ENCODE results near the gene RCE1.
A peak's percentile ranks its signal among the peaks of the same experiment; 100 is the strongest.

The RCE1 gene

GRCh38 chr11:66851239-66851596 is 8.0 kb downstream of the RCE1 start:
- no peak overlapping the region for H3K9ac ChIP-seq (ENCODE audit: low read depth in 1 of 2, low read length in 2 of 2)
- peaks cover 6% of the 10 kb centered on the region in 2 donors for H3K4me1 ChIP-seq (ENCODE audit: control insufficient read depth in 2 of 2, insufficient read depth in 2 of 2, low read length in 2 of 2)
- H3K4me3 ChIP-seq (ENCODE audit: low read length in 2 of 2), result no peak overlapping the region
- H3K36me3 ChIP-seq (ENCODE audit: control insufficient read depth in 2 of 2, insufficient read depth in 2 of 2, low read length in 2 of 2), result peaks cover 6 to 16% of the 10 kb centered on the region in 2 donors
- no peaks in the 10 kb centered on the region for H3K9me3 ChIP-seq (ENCODE audit: control insufficient read depth in 2 of 2, low read length in 2 of 2)
- no peak overlapping the region for H3K27ac ChIP-seq (ENCODE audit: low read depth in 2 of 2, low read length in 2 of 2)
- no peaks in the 10 kb centered on the region for H3K27me3 ChIP-seq (ENCODE audit: control insufficient read depth in 2 of 2, insufficient read depth in 2 of 2, low read length in 2 of 2)

GRCh38 chr11:66851698-66852465 is 8.6 kb downstream of the RCE1 start:
- no peaks in the 10 kb centered on the region for H3K27me3 ChIP-seq (ENCODE audit: control insufficient read depth in 2 of 2, insufficient read depth in 2 of 2, low read length in 2 of 2)

GRCh38 chr11:66852466-66853241 is 9.4 kb downstream of the RCE1 start:
- Histone ChIP-seq H3K36me3 (ENCODE audit: control insufficient read depth in 2 of 2, insufficient read depth in 2 of 2, low read length in 2 of 2) (peaks cover 3 to 6% of the 10 kb centered on the region in 2 donors), H3K4me1 (ENCODE audit: control insufficient read depth in 2 of 2, insufficient read depth in 2 of 2, low read length in 2 of 2) (peaks cover 6 to 11% of the 10 kb centered on the region in 2 donors), H3K4me3 (ENCODE audit: low read length in 2 of 2) (no peak overlapping the region), H3K27me3 (ENCODE audit: control insufficient read depth in 2 of 2, insufficient read depth in 2 of 2, low read length in 2 of 2) (no peaks in the 10 kb centered on the region), H3K27ac (ENCODE audit: low read depth in 2 of 2, low read length in 2 of 2) (no peak overlapping the region), H3K9me3 (ENCODE audit: control insufficient read depth in 2 of 2, low read length in 2 of 2) (no peaks in the 10 kb centered on the region), H3K9ac (ENCODE audit: low read depth in 1 of 2, low read length in 2 of 2) (no peak overlapping the region)

More at GRCh38 chr11:66851698-66852465, 8.6 kb downstream of the RCE1 start:
- Histone ChIP-seq H3K4me1 (ENCODE audit: control insufficient read depth in 2 of 2, insufficient read depth in 2 of 2, low read length in 2 of 2) (peaks cover 6% of the 10 kb centered on the region in 2 donors), H3K36me3 (ENCODE audit: control insufficient read depth in 2 of 2, insufficient read depth in 2 of 2, low read length in 2 of 2) (peaks cover 6 to 11% of the 10 kb centered on the region in 2 donors), H3K27ac (ENCODE audit: low read depth in 2 of 2, low read length in 2 of 2) (no peak overlapping the region), H3K4me3 (ENCODE audit: low read length in 2 of 2) (no peak overlapping the region), H3K9me3 (ENCODE audit: control insufficient read depth in 2 of 2, low read length in 2 of 2) (no peaks in the 10 kb centered on the region), H3K9ac (ENCODE audit: low read depth in 1 of 2, low read length in 2 of 2) (no peak overlapping the region)

- H3K36me3 ChIP-seq (ENCODE audit: control insufficient read depth in 2 of 2, insufficient read depth in 2 of 2, low read length in 2 of 2), result peaks cover 0 to under 1% of the 10 kb centered on the region in 2 donors
- no peaks in the 10 kb centered on the region for H3K9me3 ChIP-seq (ENCODE audit: control insufficient read depth in 2 of 2, low read length in 2 of 2)
- no peak overlapping the region for H3K4me3 ChIP-seq (ENCODE audit: low read length in 2 of 2)
- H3K9ac ChIP-seq (ENCODE audit: low read depth in 1 of 2, low read length in 2 of 2), result no peak overlapping the region
- H3K27me3 ChIP-seq (ENCODE audit: control insufficient read depth in 2 of 2, insufficient read depth in 2 of 2, low read length in 2 of 2), result no peaks in the 10 kb centered on the region
- no peak overlapping the region for H3K27ac ChIP-seq (ENCODE audit: low read depth in 2 of 2, low read length in 2 of 2)
- H3K4me1 ChIP-seq (ENCODE audit: control insufficient read depth in 2 of 2, insufficient read depth in 2 of 2, low read length in 2 of 2), result peaks cover 6 to 12% of the 10 kb centered on the region in 2 donors
Measured at GRCh38 chr11:66853242-66854229, 10.3 kb downstream of the RCE1 start.

GRCh38 chr11:66854231-66854661 is 11.0 kb downstream of the RCE1 start:
- Histone ChIP-seq H3K27ac (ENCODE audit: low read depth in 2 of 2, low read length in 2 of 2) (no peak overlapping the region), H3K9ac (ENCODE audit: low read depth in 1 of 2, low read length in 2 of 2) (no peak overlapping the region), H3K36me3 (ENCODE audit: control insufficient read depth in 2 of 2, insufficient read depth in 2 of 2, low read length in 2 of 2) (no peaks in the 10 kb centered on the region), H3K4me3 (ENCODE audit: low read length in 2 of 2) (no peak overlapping the region), H3K27me3 (ENCODE audit: control insufficient read depth in 2 of 2, insufficient read depth in 2 of 2, low read length in 2 of 2) (no peaks in the 10 kb centered on the region), H3K4me1 (ENCODE audit: control insufficient read depth in 2 of 2, insufficient read depth in 2 of 2, low read length in 2 of 2) (peaks cover 6 to 13% of the 10 kb centered on the region in 2 donors), H3K9me3 (ENCODE audit: control insufficient read depth in 2 of 2, low read length in 2 of 2) (no peaks in the 10 kb centered on the region)

- Histone ChIP-seq H3K4me1 (ENCODE audit: control insufficient read depth in 2 of 2, insufficient read depth in 2 of 2, low read length in 2 of 2) (peaks cover 6 to 17% of the 10 kb centered on the region in 2 donors), H3K4me3 (ENCODE audit: low read length in 2 of 2) (no peak overlapping the region), H3K27me3 (ENCODE audit: control insufficient read depth in 2 of 2, insufficient read depth in 2 of 2, low read length in 2 of 2) (no peaks in the 10 kb centered on the region), H3K9me3 (ENCODE audit: control insufficient read depth in 2 of 2, low read length in 2 of 2) (no peaks in the 10 kb centered on the region), H3K27ac (ENCODE audit: low read depth in 2 of 2, low read length in 2 of 2) (no peak overlapping the region), H3K9ac (ENCODE audit: low read depth in 1 of 2, low read length in 2 of 2) (no peak overlapping the region), H3K36me3 (ENCODE audit: control insufficient read depth in 2 of 2, insufficient read depth in 2 of 2, low read length in 2 of 2) (no peaks in the 10 kb centered on the region)
Measured at GRCh38 chr11:66854729-66855211, 11.5 kb downstream of the RCE1 start.

- Histone ChIP-seq H3K4me3 (ENCODE audit: low read length in 2 of 2) (peak overlapping the region; percentile 88 to 89), H3K9ac (ENCODE audit: low read depth in 1 of 2, low read length in 2 of 2) (peak overlapping the region; percentile 90 to 97), H3K27ac (ENCODE audit: low read depth in 2 of 2, low read length in 2 of 2) (peak overlapping the region; percentile 96 to 97), H3K4me1 (ENCODE audit: control insufficient read depth in 2 of 2, insufficient read depth in 2 of 2, low read length in 2 of 2) (peaks cover 6 to 17% of the 10 kb centered on the region in 2 donors), H3K9me3 (ENCODE audit: control insufficient read depth in 2 of 2, low read length in 2 of 2) (no peaks in the 10 kb centered on the region), H3K36me3 (ENCODE audit: control insufficient read depth in 2 of 2, insufficient read depth in 2 of 2, low read length in 2 of 2) (peaks cover 0 to 4% of the 10 kb centered on the region in 2 donors), H3K27me3 (ENCODE audit: control insufficient read depth in 2 of 2, insufficient read depth in 2 of 2, low read length in 2 of 2) (no peaks in the 10 kb centered on the region)
Measured at GRCh38 chr11:66855574-66856495, 12.6 kb downstream of the RCE1 start.

GRCh38 chr11:66856496-66857233 is 13.4 kb downstream of the RCE1 start, which contains the start of gene LRFN4:
LRFN4 (plus strand) TSS chr11:66857064; CDS start chr11:66857745, 681 bp downstream.
- Histone ChIP-seq H3K36me3 (ENCODE audit: control insufficient read depth in 2 of 2, insufficient read depth in 2 of 2, low read length in 2 of 2) (peaks cover 0 to 4% of the 10 kb centered on the region in 2 donors), H3K9me3 (ENCODE audit: control insufficient read depth in 2 of 2, low read length in 2 of 2) (no peaks in the 10 kb centered on the region), H3K4me1 (ENCODE audit: control insufficient read depth in 2 of 2, insufficient read depth in 2 of 2, low read length in 2 of 2) (peaks cover 6 to 17% of the 10 kb centered on the region in 2 donors), H3K4me3 (ENCODE audit: low read length in 2 of 2) (peak within 1 kb of the TSS; percentile 88 to 89), H3K27ac (ENCODE audit: low read depth in 2 of 2, low read length in 2 of 2) (peak within 1 kb of the TSS; percentile 96 to 97), H3K9ac (ENCODE audit: low read depth in 1 of 2, low read length in 2 of 2) (peak within 1 kb of the TSS; percentile 90 to 97), H3K27me3 (ENCODE audit: control insufficient read depth in 2 of 2, insufficient read depth in 2 of 2, low read length in 2 of 2) (no peaks in the 10 kb centered on the region)
